Astrocyte (in vitro differentiated cells and primary cell): Measurements from ENCODE around the gene KDM4B.

ENCODE experiments used
- CTCF ChIP-seq: IDR thresholded peaks from 2 replicates; pipeline ENCODE4 v1.5.1; 2011; ENCODE audit warnings: low read depth, mild to moderate bottlenecking, inconsistent platforms, low read length, moderate library complexity; ENCODE audit not compliant: insufficient read depth
- EZH2 ChIP-seq: IDR thresholded peaks from 2 replicates; pipeline ENCODE4 v1.6.1; 2012; ENCODE audit warnings: mild to moderate bottlenecking, low read length, inconsistent platforms; ENCODE audit not compliant: insufficient read depth

- TF ChIP-seq CTCF, result no peak
- no peak for TF ChIP-seq EZH2
Observed at GRCh38 chr19:4980838-4981680, 12.1 kb downstream of the KDM4B start.
